ENCODE data around the gene MRPS12.

- TF ChIP-seq EZH2phosphoT487 (IDR thresholded peaks at IDR 0.05; ENCODE audit: low read length), result no peak
- TF ChIP-seq, protein P1, sequence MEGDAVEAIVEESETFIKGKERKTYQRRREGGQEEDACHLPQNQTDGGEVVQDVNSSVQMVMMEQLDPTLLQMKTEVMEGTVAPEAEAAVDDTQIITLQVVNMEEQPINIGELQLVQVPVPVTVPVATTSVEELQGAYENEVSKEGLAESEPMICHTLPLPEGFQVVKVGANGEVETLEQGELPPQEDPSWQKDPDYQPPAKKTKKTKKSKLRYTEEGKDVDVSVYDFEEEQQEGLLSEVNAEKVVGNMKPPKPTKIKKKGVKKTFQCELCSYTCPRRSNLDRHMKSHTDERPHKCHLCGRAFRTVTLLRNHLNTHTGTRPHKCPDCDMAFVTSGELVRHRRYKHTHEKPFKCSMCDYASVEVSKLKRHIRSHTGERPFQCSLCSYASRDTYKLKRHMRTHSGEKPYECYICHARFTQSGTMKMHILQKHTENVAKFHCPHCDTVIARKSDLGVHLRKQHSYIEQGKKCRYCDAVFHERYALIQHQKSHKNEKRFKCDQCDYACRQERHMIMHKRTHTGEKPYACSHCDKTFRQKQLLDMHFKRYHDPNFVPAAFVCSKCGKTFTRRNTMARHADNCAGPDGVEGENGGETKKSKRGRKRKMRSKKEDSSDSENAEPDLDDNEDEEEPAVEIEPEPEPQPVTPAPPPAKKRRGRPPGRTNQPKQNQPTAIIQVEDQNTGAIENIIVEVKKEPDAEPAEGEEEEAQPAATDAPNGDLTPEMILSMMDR (IDR thresholded peaks at IDR 0.05; ENCODE audit: low read length), result no peak
- TF ChIP-seq EZH2 (optimal IDR thresholded peaks at IDR 0.05; ENCODE audit: low read depth, low read length), result no peak
Measured at GRCh38 chr19:38977445-38978325, 46.9 kb downstream of the MRPS12 start.

Measured in MM.1S (cell line).